ENCODE results near the gene TRHDE. TPM values are rescaled to one million over a fixed set of nuclear protein-coding genes. Genes with fewer than 3 reads are reported as not detected.

TRHDE gene
- total RNA-seq, 1 experiment from 2014 or later = 1.9 TPM

DNA sequence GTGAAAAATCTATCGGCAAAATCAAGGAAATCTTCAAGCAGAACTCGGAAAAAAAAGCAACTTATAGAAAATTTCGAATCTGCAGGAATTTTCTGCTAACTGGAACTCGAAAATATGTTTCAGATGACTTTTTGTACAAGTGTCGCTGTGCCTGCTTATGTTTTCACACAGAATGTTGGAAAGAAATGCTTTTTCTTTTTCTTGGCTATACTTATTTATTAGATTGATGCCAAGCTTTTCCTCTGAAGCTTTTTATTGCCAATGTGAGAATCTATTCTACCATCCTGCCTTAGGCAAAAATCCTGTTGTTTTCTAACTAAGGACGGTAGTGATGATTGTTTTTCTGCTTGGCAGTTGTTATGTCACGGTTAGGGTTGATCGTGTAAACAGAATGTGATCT is 65.8 kb downstream of the TRHDE start:
- in situ Hi-C loops (cut with HindIII; ENCODE audit: low pct_unique_long_range_greater_than_20kb, low sequenced_read_pairs) = no loop called here
- DNase-seq (ENCODE audit: low read depth, low spot score) = no peak
- intact Hi-C loops (cut with micrococcal nuclease; ENCODE audit: unreplicated experiment) = no loop called here
- ChIA-PET CTCF (no interaction called here), POLR2A (no interaction called here)
- no peak for TF ChIP-seq TCF7L2 (IDR thresholded peaks at IDR 0.05; ENCODE audit: low read depth, low read length)
- TF ChIP-seq, protein P1, sequence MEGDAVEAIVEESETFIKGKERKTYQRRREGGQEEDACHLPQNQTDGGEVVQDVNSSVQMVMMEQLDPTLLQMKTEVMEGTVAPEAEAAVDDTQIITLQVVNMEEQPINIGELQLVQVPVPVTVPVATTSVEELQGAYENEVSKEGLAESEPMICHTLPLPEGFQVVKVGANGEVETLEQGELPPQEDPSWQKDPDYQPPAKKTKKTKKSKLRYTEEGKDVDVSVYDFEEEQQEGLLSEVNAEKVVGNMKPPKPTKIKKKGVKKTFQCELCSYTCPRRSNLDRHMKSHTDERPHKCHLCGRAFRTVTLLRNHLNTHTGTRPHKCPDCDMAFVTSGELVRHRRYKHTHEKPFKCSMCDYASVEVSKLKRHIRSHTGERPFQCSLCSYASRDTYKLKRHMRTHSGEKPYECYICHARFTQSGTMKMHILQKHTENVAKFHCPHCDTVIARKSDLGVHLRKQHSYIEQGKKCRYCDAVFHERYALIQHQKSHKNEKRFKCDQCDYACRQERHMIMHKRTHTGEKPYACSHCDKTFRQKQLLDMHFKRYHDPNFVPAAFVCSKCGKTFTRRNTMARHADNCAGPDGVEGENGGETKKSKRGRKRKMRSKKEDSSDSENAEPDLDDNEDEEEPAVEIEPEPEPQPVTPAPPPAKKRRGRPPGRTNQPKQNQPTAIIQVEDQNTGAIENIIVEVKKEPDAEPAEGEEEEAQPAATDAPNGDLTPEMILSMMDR (IDR thresholded peaks at IDR 0.05) = no peak
- TF ChIP-seq, protein P2, sequence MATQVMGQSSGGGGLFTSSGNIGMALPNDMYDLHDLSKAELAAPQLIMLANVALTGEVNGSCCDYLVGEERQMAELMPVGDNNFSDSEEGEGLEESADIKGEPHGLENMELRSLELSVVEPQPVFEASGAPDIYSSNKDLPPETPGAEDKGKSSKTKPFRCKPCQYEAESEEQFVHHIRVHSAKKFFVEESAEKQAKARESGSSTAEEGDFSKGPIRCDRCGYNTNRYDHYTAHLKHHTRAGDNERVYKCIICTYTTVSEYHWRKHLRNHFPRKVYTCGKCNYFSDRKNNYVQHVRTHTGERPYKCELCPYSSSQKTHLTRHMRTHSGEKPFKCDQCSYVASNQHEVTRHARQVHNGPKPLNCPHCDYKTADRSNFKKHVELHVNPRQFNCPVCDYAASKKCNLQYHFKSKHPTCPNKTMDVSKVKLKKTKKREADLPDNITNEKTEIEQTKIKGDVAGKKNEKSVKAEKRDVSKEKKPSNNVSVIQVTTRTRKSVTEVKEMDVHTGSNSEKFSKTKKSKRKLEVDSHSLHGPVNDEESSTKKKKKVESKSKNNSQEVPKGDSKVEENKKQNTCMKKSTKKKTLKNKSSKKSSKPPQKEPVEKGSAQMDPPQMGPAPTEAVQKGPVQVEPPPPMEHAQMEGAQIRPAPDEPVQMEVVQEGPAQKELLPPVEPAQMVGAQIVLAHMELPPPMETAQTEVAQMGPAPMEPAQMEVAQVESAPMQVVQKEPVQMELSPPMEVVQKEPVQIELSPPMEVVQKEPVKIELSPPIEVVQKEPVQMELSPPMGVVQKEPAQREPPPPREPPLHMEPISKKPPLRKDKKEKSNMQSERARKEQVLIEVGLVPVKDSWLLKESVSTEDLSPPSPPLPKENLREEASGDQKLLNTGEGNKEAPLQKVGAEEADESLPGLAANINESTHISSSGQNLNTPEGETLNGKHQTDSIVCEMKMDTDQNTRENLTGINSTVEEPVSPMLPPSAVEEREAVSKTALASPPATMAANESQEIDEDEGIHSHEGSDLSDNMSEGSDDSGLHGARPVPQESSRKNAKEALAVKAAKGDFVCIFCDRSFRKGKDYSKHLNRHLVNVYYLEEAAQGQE (IDR thresholded peaks at IDR 0.05; ENCODE audit: insufficient read depth in 1 of 2, low read depth in 2 of 2, low read length in 1 of 2) = no peak
- no peak for TF ChIP-seq SIN3A (IDR thresholded peaks at IDR 0.05; ENCODE audit: borderline replicate concordance, insufficient read depth, low read depth, low read length)
- TF ChIP-seq POLR2AphosphoS5 (IDR thresholded peaks at IDR 0.05; ENCODE audit: low read depth, low read length) = no peak
- Histone ChIP-seq H3K36me3 (ENCODE audit: control insufficient read depth, insufficient read depth, low read length) (no peaks in the 10 kb centered on the region), H3K9me3 (ENCODE audit: control insufficient read depth, insufficient read depth, low read depth, low read length) (no peaks in the 10 kb centered on the region), H3K4me1 (ENCODE audit: control insufficient read depth, insufficient read depth, low read length) (no peaks in the 10 kb centered on the region), H3K4me3 (ENCODE audit: low read depth in 2 of 2, low read length in 2 of 2) (no peak overlapping the region), H3K27ac (ENCODE audit: low read length) (no peak overlapping the region), H3K27me3 (ENCODE audit: control insufficient read depth, insufficient read depth, low read length) (no peaks in the 10 kb centered on the region)
- BruUV-seq (replicated peaks) = no TSS peak
- ATAC-seq = no peak

GRCh38 chr12:72338437-72338836 is 66.3 kb downstream of the TRHDE start:
- Histone ChIP-seq H3K4me1 (ENCODE audit: control insufficient read depth, insufficient read depth, low read length) (no peaks in the 10 kb centered on the region), H3K4me3 (ENCODE audit: low read depth in 2 of 2, low read length in 2 of 2) (no peak overlapping the region), H3K36me3 (ENCODE audit: control insufficient read depth, insufficient read depth, low read length) (no peaks in the 10 kb centered on the region), H3K27ac (ENCODE audit: low read length) (no peak overlapping the region), H3K27me3 (ENCODE audit: control insufficient read depth, insufficient read depth, low read length) (no peaks in the 10 kb centered on the region), H3K9me3 (ENCODE audit: control insufficient read depth, insufficient read depth, low read depth, low read length) (no peaks in the 10 kb centered on the region)
- in situ Hi-C loops (cut with HindIII; ENCODE audit: low pct_unique_long_range_greater_than_20kb, low sequenced_read_pairs) (no loop called here), intact Hi-C loops (cut with micrococcal nuclease; ENCODE audit: unreplicated experiment) (no loop called here)
- DNase-seq (ENCODE audit: low read depth, low spot score) = no peak
- POLR2A ChIA-PET = no interaction called here
- no TSS peak for BruUV-seq (replicated peaks)
- TF ChIP-seq TCF7L2 (IDR thresholded peaks at IDR 0.05; ENCODE audit: low read depth, low read length) (no peak), POLR2AphosphoS5 (IDR thresholded peaks at IDR 0.05; ENCODE audit: low read depth, low read length) (no peak), SIN3A (IDR thresholded peaks at IDR 0.05; ENCODE audit: borderline replicate concordance, insufficient read depth, low read depth, low read length) (no peak)
- TF ChIP-seq, protein P1 (IDR thresholded peaks at IDR 0.05) = no peak
- TF ChIP-seq, protein P2 (IDR thresholded peaks at IDR 0.05; ENCODE audit: insufficient read depth in 1 of 2, low read depth in 2 of 2, low read length in 1 of 2) = no peak
- no peak for ATAC-seq
- CTCF ChIA-PET = no interaction called here

Data from Panc1 (cell line).